ENCODE data around the gene SERGEF. TPM values are rescaled to one million over a fixed set of nuclear protein-coding genes. Genes with fewer than 3 reads are reported as not detected.

The SERGEF gene
- total RNA-seq, 1 experiment from 2014 or later: 28.7 TPM

GRCh38 chr11:17740649-17741235 is 272.1 kb downstream of the SERGEF start:
- Histone ChIP-seq H2AFZ (no peak overlapping the region), H3K4me2 (no peak overlapping the region), H3K79me2 (ENCODE audit: low read depth) (no peaks in the 10 kb centered on the region), H3K9me3 (ENCODE audit: insufficient read depth, low read depth) (no peaks in the 10 kb centered on the region), H3F3A (ENCODE audit: insufficient read depth, low read depth) (no peaks in the 10 kb centered on the region), H3K4me3 (no peak overlapping the region), H4K20me1 (ENCODE audit: insufficient read depth) (no peaks in the 10 kb centered on the region), H3K27me3 (ENCODE audit: insufficient read depth, low read depth) (no peaks in the 10 kb centered on the region), H3K27ac (no peak overlapping the region), H3K9me2 (ENCODE audit: insufficient read depth) (no peaks in the 10 kb centered on the region), H3K36me3 (ENCODE audit: low read depth) (no peaks in the 10 kb centered on the region), H3K4me1 (replicated peaks; ENCODE audit: insufficient read depth) (no peaks in the 10 kb centered on the region)
- BruUV-seq (replicated peaks): no TSS peak
- TF ChIP-seq EZH2 (IDR thresholded peaks at IDR 0.05; ENCODE audit: low read depth) (no peak), CTCF (conservative IDR thresholded peaks at IDR 0.05) (no peak)
- intact Hi-C loops (cut with micrococcal nuclease; ENCODE audit: unreplicated experiment): no loop called here
- ChIA-PET CTCF (no interaction called here), POLR2A (ENCODE audit: unreplicated experiment) (no interaction called here)
- no peak for DNase-seq

GRCh38 chr11:17739945-17740338 is 272.9 kb downstream of the SERGEF start:
- no TSS peak for BruUV-seq (replicated peaks)
- intact Hi-C loops (cut with micrococcal nuclease; ENCODE audit: unreplicated experiment): no loop called here
- H3K79me2 ChIP-seq (ENCODE audit: low read depth): no peaks in the 10 kb centered on the region
- no peak overlapping the region for H3K4me3 ChIP-seq
- no peak overlapping the region for H3K27ac ChIP-seq
- H2AFZ ChIP-seq: no peak overlapping the region
- H3F3A ChIP-seq (ENCODE audit: insufficient read depth, low read depth): no peaks in the 10 kb centered on the region
- H3K36me3 ChIP-seq (ENCODE audit: low read depth): no peaks in the 10 kb centered on the region
- H3K9me2 ChIP-seq (ENCODE audit: insufficient read depth): no peaks in the 10 kb centered on the region
- H3K27me3 ChIP-seq (ENCODE audit: insufficient read depth, low read depth): no peaks in the 10 kb centered on the region
- H3K4me1 ChIP-seq (replicated peaks; ENCODE audit: insufficient read depth): no peaks in the 10 kb centered on the region
- TF ChIP-seq EZH2 (IDR thresholded peaks at IDR 0.05; ENCODE audit: low read depth) (no peak), CTCF (conservative IDR thresholded peaks at IDR 0.05) (no peak)
- POLR2A ChIA-PET (ENCODE audit: unreplicated experiment): no interaction called here
- no peak overlapping the region for H3K4me2 ChIP-seq
- H3K9me3 ChIP-seq (ENCODE audit: insufficient read depth, low read depth): no peaks in the 10 kb centered on the region
- CTCF ChIA-PET: no interaction called here
- no peak for DNase-seq
- H4K20me1 ChIP-seq (ENCODE audit: insufficient read depth): no peaks in the 10 kb centered on the region

- Histone ChIP-seq H3K4me3 (no peak overlapping the region), H3K4me2 (no peak overlapping the region), H2AFZ (no peak overlapping the region), H3K9me3 (ENCODE audit: insufficient read depth, low read depth) (no peaks in the 10 kb centered on the region), H4K20me1 (ENCODE audit: insufficient read depth) (no peaks in the 10 kb centered on the region), H3F3A (ENCODE audit: insufficient read depth, low read depth) (no peaks in the 10 kb centered on the region), H3K9me2 (ENCODE audit: insufficient read depth) (no peaks in the 10 kb centered on the region), H3K4me1 (replicated peaks; ENCODE audit: insufficient read depth) (no peaks in the 10 kb centered on the region), H3K36me3 (ENCODE audit: low read depth) (no peaks in the 10 kb centered on the region), H3K79me2 (ENCODE audit: low read depth) (no peaks in the 10 kb centered on the region), H3K27me3 (ENCODE audit: insufficient read depth, low read depth) (no peaks in the 10 kb centered on the region), H3K27ac (no peak overlapping the region)
- POLR2A ChIA-PET (ENCODE audit: unreplicated experiment): no interaction called here
- BruUV-seq (replicated peaks): no TSS peak
- intact Hi-C loops (cut with micrococcal nuclease; ENCODE audit: unreplicated experiment): no loop called here
- TF ChIP-seq CTCF (conservative IDR thresholded peaks at IDR 0.05): no peak
- no peak for DNase-seq
- CTCF ChIA-PET: no interaction called here
Observed at GRCh38 chr11:17738151-17738973, 274.5 kb downstream of the SERGEF start.

Other genes with a start within 250 kb of the SERGEF start
- gene TPH1, start 33.2 kb upstream of the SERGEF start, total RNA-seq (2021): 0.10 TPM in 1 of 2 replicates, not detected in the other
- 23.5 and 32.1 TPM in 2 replicates for gene SAAL1, start 93.0 kb upstream of the SERGEF start, total RNA-seq (2021)
- not detected in 2 replicates for gene MRGPRX3, start 119.5 kb upstream of the SERGEF start, total RNA-seq (2021)
- gene MRGPRX4, start 159.8 kb upstream of the SERGEF start, total RNA-seq (2021): not detected in 2 replicates
- not detected in 2 replicates for gene SAA4, start 223.8 kb upstream of the SERGEF start, total RNA-seq (2021)
- 1.2 TPM in 1 of 2 replicates, not detected in the other for gene SAA2, start 235.6 kb upstream of the SERGEF start, total RNA-seq (2021)

Data from PC-9 (cell line).